H9 (cell line): ENCODE results near the gene MLKL. TPM values are rescaled to one million over a fixed set of nuclear protein-coding genes. Genes with fewer than 3 reads are reported as not detected.

Source experiments
- DNase-seq: peaks from one replicate; pipeline ENCODE4 v3.0.0-alpha.2; 2017
- H2AFZ ChIP-seq: one replicate; pipeline ENCODE4 v1.6.1; 2013; ENCODE audit warnings: mild to moderate bottlenecking, low read length, control low read depth, moderate library complexity
- H2AK5ac ChIP-seq: 2 replicates; pipeline ENCODE4 v1.6.1; 2013; ENCODE audit warnings: low read length, control low read depth, mixed read lengths; ENCODE audit not compliant: insufficient read length
- H2BK120ac ChIP-seq: one replicate; pipeline ENCODE4 v1.6.1; 2013; ENCODE audit warnings: low read depth, mild to moderate bottlenecking, low read length, control low read depth, inconsistent platforms; ENCODE audit not compliant: poor library complexity, severe bottlenecking
- H2BK12ac ChIP-seq: 2 replicates; pipeline ENCODE4 v1.6.1; 2013; ENCODE audit warnings: low read length, control low read depth, mixed read lengths, low read depth; ENCODE audit not compliant: insufficient read length
- H2BK15ac ChIP-seq: 2 replicates; pipeline ENCODE4 v1.6.1; 2013; ENCODE audit warnings: low read depth, low read length, control low read depth
- H2BK20ac ChIP-seq: one replicate; pipeline ENCODE4 v1.6.1; 2013; ENCODE audit warnings: low read depth, mild to moderate bottlenecking, low read length, control low read depth, inconsistent platforms; ENCODE audit not compliant: poor library complexity, severe bottlenecking
- H2BK5ac ChIP-seq: 2 replicates; pipeline ENCODE4 v1.6.1; 2013; ENCODE audit warnings: low read length, control low read depth, mixed read lengths; ENCODE audit not compliant: insufficient read length
- H3K14ac ChIP-seq: 2 replicates; pipeline ENCODE4 v1.6.1; 2013; ENCODE audit warnings: low read length, control low read depth; ENCODE audit not compliant: insufficient read depth
- H3K18ac ChIP-seq: 2 replicates; pipeline ENCODE4 v1.6.1; 2013; ENCODE audit warnings: low read depth, mild to moderate bottlenecking, mixed read lengths, low read length, control low read depth; ENCODE audit not compliant: insufficient read length
- H3K23ac ChIP-seq: 2 replicates; pipeline ENCODE4 v1.6.1; 2013; ENCODE audit warnings: low read length, control low read depth, mixed read lengths, low read depth; ENCODE audit not compliant: insufficient read length
- H3K23me2 ChIP-seq: 2 replicates; pipeline ENCODE4 v1.6.1; 2013; ENCODE audit warnings: low read depth, mild to moderate bottlenecking, mixed read lengths, low read length, control low read depth; ENCODE audit not compliant: insufficient read length, poor library complexity, severe bottlenecking
- H3K27ac ChIP-seq: 2 replicates; pipeline ENCODE4 v1.5.1; 2013; ENCODE audit warnings: low read length, control low read depth, mixed read lengths, low read depth; ENCODE audit not compliant: insufficient read length
- H3K27me3 ChIP-seq: 2 replicates; pipeline ENCODE4 v1.6.1; 2013; ENCODE audit warnings: low read length, control low read depth, inconsistent platforms; ENCODE audit not compliant: insufficient read depth
- H3K4ac ChIP-seq: 2 replicates; pipeline ENCODE4 v1.6.1; 2013; ENCODE audit warnings: low read depth, mild to moderate bottlenecking, control low read depth, inconsistent platforms, low read length, moderate library complexity
- H3K4me1 ChIP-seq: 2 replicates; pipeline ENCODE4 v1.6.1; 2013; ENCODE audit warnings: low read length, control low read depth, inconsistent platforms; ENCODE audit not compliant: insufficient read depth
- H3K4me2 ChIP-seq: 2 replicates; pipeline ENCODE4 v1.6.1; 2013; ENCODE audit warnings: low read length, control low read depth, mixed read lengths; ENCODE audit not compliant: insufficient read length, insufficient read depth
- H3K56ac ChIP-seq: 2 replicates; pipeline ENCODE4 v1.6.1; 2013; ENCODE audit warnings: low read depth, mild to moderate bottlenecking, mixed read lengths, low read length, control low read depth; ENCODE audit not compliant: insufficient read length
- H3K79me1 ChIP-seq: 2 replicates; pipeline ENCODE4 v1.6.1; 2013; ENCODE audit warnings: low read depth, mild to moderate bottlenecking, moderate library complexity, low read length, control low read depth, inconsistent platforms; ENCODE audit not compliant: insufficient read depth, poor library complexity, severe bottlenecking
- H3K79me2 ChIP-seq: 2 replicates; pipeline ENCODE4 v1.6.1; 2013; ENCODE audit warnings: low read length, control low read depth, inconsistent platforms; ENCODE audit not compliant: insufficient read depth
- H3K9ac ChIP-seq: 2 replicates; pipeline ENCODE4 v1.6.1; 2013; ENCODE audit warnings: low read length, control low read depth, mixed read lengths; ENCODE audit not compliant: insufficient read length; ENCODE audit errors: extremely low read depth
- H3K9me3 ChIP-seq: one replicate; pipeline ENCODE4 v1.6.1; 2013; ENCODE audit warnings: low read depth, low read length, inconsistent platforms; ENCODE audit not compliant: control insufficient read depth
- H3T11ph ChIP-seq: one replicate; pipeline ENCODE4 v1.6.1; 2013; ENCODE audit warnings: mild to moderate bottlenecking, low read length, control low read depth, inconsistent platforms
- H4K20me1 ChIP-seq: one replicate; pipeline ENCODE4 v1.6.1; 2013; ENCODE audit not compliant: control insufficient read depth, insufficient read length, insufficient read depth
- H4K5ac ChIP-seq: 2 replicates; pipeline ENCODE4 v1.6.1; 2013; ENCODE audit warnings: low read depth, mild to moderate bottlenecking, mixed read lengths, low read length, control low read depth; ENCODE audit not compliant: insufficient read length
- H4K8ac ChIP-seq: replicated peaks from 2 replicates; pipeline ENCODE4 v1.6.1; 2013; ENCODE audit warnings: low read length, control low read depth, mixed read lengths, low read depth; ENCODE audit not compliant: insufficient read length
- H4K91ac ChIP-seq: 2 replicates; pipeline ENCODE4 v1.6.1; 2013; ENCODE audit warnings: low read depth, mild to moderate bottlenecking, moderate library complexity, mixed read lengths, low read length, control low read depth; ENCODE audit not compliant: insufficient read length
- H3K27ac Mint-ChIP-seq, 3 experiments: 2 replicates in 2 of 3; 3 replicates in 1 of 3; pipeline ENCODE4 v1.8.0; 2020 to 2021; ENCODE audit warnings: mixed read lengths in 3 of 3, mild to moderate bottlenecking in 1 of 3, moderate library complexity in 1 of 3
- H3K27me3 Mint-ChIP-seq: 2 replicates; pipeline ENCODE4 v1.8.0; 2021; ENCODE audit warnings: low read depth, mild to moderate bottlenecking, moderate library complexity, mixed read lengths
- H3K36me3 Mint-ChIP-seq, 3 experiments: 2 replicates in 2 of 3; 3 replicates in 1 of 3; pipeline ENCODE4 v1.8.0; 2020 to 2021; ENCODE audit warnings: low read depth in 3 of 3, mixed read lengths in 3 of 3; ENCODE audit not compliant: insufficient read depth in 1 of 3
- H3K4me1 Mint-ChIP-seq, 2 experiments: 2 replicates each; pipeline ENCODE4 v1.8.0; 2020; ENCODE audit warnings: mixed read lengths in 2 of 2
- H3K4me3 Mint-ChIP-seq, 2 experiments: 2 replicates in 1 of 2; 3 replicates in 1 of 2; pipeline ENCODE4 v1.8.0; 2020 to 2021; ENCODE audit warnings: mild to moderate bottlenecking in 2 of 2, mixed read lengths in 2 of 2, moderate library complexity in 1 of 2
- H3K9me3 Mint-ChIP-seq, 2 experiments: 2 replicates in 1 of 2; 3 replicates in 1 of 2; pipeline ENCODE4 v1.8.0; 2020; ENCODE audit warnings: mild to moderate bottlenecking in 2 of 2, mixed read lengths in 2 of 2, moderate library complexity in 1 of 2
- CTCF ChIP-seq: fragments of 200-600 bp; sonication (generic); conservative IDR thresholded peaks from 3 replicates; pipeline ENCODE4 v1.8.0; 2021; ENCODE audit warnings: antibody characterized with exemption, mild to moderate bottlenecking
- WGBS: extraction: QIAGEN DNeasy Blood & Tissue Kit; methylation state at CpG from one replicate; pipeline ENCODE4 v1.1.7; 2013; ENCODE audit warnings: missing lambda C conversion rate, low lambda C conversion rate, mixed read lengths; ENCODE audit not compliant: insufficient read length; ENCODE audit errors: extremely low coverage; 5-methylcytosine and 5-hydroxymethylcytosine counted together
- total RNA-seq: library from RNA; stranded (reverse); gene quantifications from 2 replicates; pipeline ENCODE4 v1.2.1, GENCODE V29; 2021

The MLKL gene
- total RNA-seq, 1 experiment from 2014 or later: 0.37 TPM

- Histone ChIP-seq H2BK20ac (no peak overlapping the region), H4K20me1 (no peaks in the 10 kb centered on the region), H4K91ac (no peak overlapping the region), H3K9me3 (no peaks in the 10 kb centered on the region), H3K79me2 (no peaks in the 10 kb centered on the region), H2BK5ac (no peak overlapping the region), H3K27ac (no peak overlapping the region), H3K4me2 (no peak overlapping the region), H2BK12ac (no peak overlapping the region), H3K27me3 (no peaks in the 10 kb centered on the region), H3K23ac (no peak overlapping the region), H3K4ac (no peak overlapping the region), H3K14ac (no peak overlapping the region), H3T11ph (no peak overlapping the region), H3K56ac (no peak overlapping the region), H4K5ac (no peak overlapping the region), H3K9ac (no peak overlapping the region), H3K23me2 (peaks cover 4% of the 10 kb centered on the region), H3K79me1 (no peaks in the 10 kb centered on the region), H2AFZ (no peak overlapping the region), H3K4me1 (no peaks in the 10 kb centered on the region; the same call in 1 of the 2 replicates), H2BK15ac (no peak overlapping the region), H4K8ac (no peak overlapping the region), H3K18ac (no peak overlapping the region), H2AK5ac (no peak overlapping the region), H2BK120ac (no peak overlapping the region)
- Mint-ChIP-seq H3K4me1 (peaks cover 27 to 33% of the 10 kb centered on the region in 2 experiments), H3K27ac (no peak overlapping the region), H3K4me3 (no peak overlapping the region), H3K9me3 (peaks cover 0 to 1% of the 10 kb centered on the region in 2 experiments; a peak in 1 of 5 replicates), H3K36me3 (no peaks in the 10 kb centered on the region; a peak in 1 of 7 replicates), H3K27me3 (no peaks in the 10 kb centered on the region; the same call in 1 of the 2 replicates)
- TF ChIP-seq CTCF: no peak
- no peak for DNase-seq
- no CpG with 5 or more reads among the region's 4 CpGs for WGBS
These were observed 43.9 kb upstream of the MLKL start for GRCh38 chr16:74744566-74744965.
